C1 segment of cervical spinal cord (tissue), 14 donors: ENCODE measurements around the gene CLHC1.

ENCODE experiments used
- DNase-seq, 14 donors: peaks; one replicate each; lab custom pipeline; 2025; lab: John Stamatoyannopoulos, UW

CLHC1 gene

GRCh38 chr2:55169915-55170314 is 62.2 kb downstream of the CLHC1 start:
- no peak for DNase-seq

DNA sequence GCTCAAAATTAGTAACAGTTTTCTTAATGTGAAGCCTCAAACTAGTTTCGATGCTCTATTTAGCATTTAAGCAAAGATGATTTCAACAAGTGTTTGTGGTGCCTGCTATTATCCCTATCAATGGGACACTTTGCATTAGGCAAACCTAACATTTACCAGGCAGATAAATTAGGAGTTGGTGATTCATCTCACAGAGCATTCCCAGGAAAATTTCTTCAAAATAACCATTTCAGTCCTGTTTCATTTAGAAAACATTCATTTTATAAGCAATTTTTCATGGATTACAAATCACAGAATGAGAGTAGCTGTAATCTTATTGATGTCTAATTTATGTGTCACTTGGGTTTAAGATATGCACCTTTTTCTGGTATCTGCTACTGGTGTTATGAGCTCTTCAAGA is 62.7 kb downstream of the CLHC1 start:
- DNase-seq = no peak

- peak in 11 of 14 donors; percentile 23 to 79 (median 57) for DNase-seq
Measured at GRCh38 chr2:55168221-55169154, 63.6 kb downstream of the CLHC1 start.

- peak in 1 of 14 donors; percentile 33 for DNase-seq
Measured at GRCh38 chr2:55165626-55166025, 66.5 kb downstream of the CLHC1 start.

- peak in 1 of 14 donors; percentile 22 for DNase-seq
Measured at GRCh38 chr2:55164534-55165480, 67.3 kb downstream of the CLHC1 start.

- DNase-seq = no peak
Measured at GRCh38 chr2:55163941-55164390, 68.1 kb downstream of the CLHC1 start.

GRCh38 chr2:55163274-55163721 is 68.8 kb downstream of the CLHC1 start:
- peak in 2 of 14 donors; percentile 21 to 57 for DNase-seq

DNA sequence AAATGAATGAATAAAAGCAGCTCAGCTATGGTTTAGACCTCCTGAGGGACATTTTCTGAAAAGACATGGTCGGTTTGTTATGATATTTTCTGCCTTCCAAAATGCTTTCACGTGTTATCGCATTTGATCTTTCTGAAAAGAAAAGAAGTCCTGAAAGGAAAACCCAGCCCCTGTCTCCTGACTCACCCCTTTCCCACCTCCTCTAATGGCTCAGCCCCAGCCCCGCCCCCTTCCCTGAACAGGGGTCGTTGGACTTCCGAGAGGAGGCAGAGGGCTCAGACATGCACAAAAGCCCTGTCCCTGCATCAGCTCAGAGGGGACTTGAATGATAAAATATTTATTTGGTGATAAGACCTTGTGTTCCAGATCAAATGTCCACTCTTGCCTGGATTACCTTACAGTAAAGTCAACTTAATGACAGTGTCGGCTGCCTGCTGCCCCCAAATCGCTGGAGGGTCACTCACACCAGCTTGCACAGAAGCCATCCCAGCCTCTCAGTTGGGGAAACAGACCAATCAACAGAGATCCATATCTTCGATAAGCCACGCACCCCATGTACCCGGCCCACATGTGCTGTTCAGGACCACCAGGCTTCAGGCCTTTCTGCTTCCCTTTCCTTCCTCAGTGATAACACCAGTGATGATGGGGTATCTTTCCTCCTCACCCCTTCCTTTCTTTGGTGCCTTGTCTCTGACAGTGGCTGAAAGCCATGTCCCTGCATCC is 69.6 kb downstream of the CLHC1 start:
- peak in 1 of 14 donors; percentile 15 for DNase-seq

DNA sequence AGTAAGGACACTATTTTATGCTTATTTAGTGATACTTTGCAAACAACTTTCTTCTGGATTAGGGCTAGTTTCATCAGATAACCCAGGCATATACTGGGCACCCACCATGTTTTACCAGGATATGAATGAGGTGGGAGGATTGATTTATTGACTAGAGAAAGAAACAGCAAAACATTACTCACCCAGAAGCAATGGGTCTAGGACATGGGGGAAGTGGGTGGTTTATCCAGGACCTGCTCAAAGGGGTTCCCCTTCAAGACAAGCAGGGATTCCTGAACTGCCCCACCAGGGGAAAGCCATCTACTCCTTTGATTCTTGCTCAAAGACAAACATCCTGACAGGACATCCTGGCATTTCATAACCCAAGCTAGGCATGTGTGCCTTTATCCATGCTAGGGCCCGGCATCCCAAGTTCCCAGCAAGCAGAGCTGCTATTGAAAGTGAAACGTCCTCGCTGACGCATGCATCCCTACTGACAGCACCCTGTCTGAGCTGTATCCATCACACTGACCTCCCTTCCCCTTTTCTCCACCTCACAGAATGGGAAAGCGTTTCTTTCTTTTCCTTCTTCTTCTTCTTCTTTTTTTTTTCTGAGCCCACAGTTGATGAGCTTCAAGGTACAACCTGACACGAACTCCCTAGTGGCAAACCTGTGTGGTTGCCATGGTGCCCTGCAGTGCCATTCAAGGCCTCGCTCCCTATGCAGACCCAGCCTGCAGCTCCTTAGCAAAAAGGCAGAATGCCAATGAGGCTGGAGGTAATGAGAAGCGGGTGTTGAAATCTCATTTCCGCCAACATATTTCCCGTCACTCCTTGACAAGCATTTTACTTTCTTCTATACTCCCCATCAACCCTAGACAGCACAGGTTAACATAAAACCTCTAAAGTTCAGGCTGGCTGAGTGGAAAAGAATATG is 70.5 kb downstream of the CLHC1 start:
- peak in 1 of 14 donors; percentile 65 for DNase-seq

- DNase-seq = no peak
Measured at GRCh38 chr2:55160422-55160821, 71.7 kb downstream of the CLHC1 start.

DNA sequence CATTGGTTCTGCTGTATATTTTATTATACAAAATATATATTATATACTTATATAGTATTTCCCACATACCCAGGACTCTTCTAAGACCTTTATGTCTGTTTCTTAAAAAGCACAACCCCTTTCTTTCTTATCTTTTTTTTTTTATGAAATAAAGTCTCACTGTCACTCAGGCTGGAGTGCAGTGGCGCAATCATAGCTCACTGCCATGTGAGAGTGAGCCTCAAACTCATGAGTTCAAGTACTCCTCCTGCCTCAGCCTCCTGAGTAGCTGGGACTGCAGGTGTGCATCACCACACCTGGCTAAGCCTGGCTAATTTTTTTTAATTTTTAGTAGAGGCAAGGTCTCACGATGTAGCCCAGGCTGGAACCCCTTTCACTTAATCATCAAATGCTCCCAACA is 72.3 kb downstream of the CLHC1 start:
- DNase-seq = no peak

DNA sequence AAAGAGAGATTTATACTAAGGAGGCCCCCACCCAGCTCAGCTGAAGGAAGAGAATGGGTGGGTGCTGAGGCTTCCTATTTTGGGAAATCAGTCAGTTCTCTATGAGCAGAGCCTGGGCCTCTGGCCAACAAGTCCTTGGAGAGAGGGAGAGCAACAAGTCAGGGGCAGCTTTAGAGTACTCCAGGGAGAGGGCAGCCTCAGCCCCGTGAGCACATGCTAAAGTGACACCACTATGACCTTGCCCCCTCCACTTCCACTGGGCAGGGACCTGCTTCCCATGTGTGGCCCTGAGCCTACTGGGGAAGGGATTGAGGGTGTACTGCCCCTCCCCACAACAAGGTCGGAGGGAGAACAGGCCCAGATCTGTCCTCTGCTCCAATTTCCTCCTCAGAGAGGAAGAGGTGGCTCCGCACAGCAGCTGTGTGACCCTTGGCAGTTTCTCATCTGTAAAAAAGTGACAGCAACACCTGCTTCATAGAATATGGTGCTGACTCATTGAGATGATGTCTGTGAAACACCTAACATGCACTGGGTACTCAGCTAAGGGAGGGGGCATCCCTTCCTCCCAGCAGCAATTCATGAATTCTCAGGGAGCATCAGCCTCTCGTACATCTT is 72.9 kb downstream of the CLHC1 start:
- peak in 1 of 14 donors; percentile 36 for DNase-seq

- no peak for DNase-seq
Measured at GRCh38 chr2:55158111-55158814, 73.8 kb downstream of the CLHC1 start.

DNA sequence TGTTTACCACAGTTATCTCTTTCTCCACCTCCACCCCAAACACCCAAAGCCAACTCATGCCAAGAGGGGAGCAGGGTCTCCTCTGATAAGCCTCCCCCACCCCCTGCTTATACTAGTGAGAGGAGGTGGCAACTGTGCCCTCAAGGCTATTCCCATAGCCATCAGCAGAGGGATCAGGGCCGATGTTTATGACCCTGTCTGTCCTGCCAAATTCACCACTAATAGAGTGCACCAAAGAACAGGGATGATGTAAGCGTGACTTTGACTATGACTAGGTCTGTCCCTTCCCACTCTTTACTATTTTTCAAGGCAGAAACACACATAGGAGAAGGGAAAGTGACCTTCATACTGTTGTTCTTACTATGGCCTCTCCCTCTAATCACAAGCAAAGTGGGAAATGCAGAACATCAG is 74.6 kb downstream of the CLHC1 start:
- no peak for DNase-seq

DNA sequence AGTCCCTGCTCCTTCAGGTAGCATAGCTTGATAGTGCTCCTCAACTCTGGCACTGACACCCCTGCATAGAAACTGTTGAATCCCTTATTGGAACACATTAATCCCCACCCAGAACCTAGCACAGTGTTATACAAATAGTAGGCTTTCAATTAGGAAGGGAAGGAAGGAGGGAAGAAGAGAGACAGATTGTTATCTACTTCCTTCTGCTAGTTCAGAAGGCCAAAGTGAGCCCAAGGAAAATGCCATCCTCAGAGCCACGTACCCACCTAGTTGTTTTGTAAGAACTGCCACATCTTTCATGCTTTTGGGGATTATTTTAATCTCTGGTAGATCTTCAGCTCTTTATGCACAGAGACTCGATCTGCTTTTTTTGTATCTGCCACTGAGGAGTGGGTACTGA is 75.1 kb downstream of the CLHC1 start:
- DNase-seq = no peak

GRCh38 chr2:55156326-55156725 is 75.8 kb downstream of the CLHC1 start:
- DNase-seq = peak in 2 of 14 donors; percentile 43 to 59

- no peak for DNase-seq
Measured at GRCh38 chr2:55155764-55156281, 76.3 kb downstream of the CLHC1 start.

DNA sequence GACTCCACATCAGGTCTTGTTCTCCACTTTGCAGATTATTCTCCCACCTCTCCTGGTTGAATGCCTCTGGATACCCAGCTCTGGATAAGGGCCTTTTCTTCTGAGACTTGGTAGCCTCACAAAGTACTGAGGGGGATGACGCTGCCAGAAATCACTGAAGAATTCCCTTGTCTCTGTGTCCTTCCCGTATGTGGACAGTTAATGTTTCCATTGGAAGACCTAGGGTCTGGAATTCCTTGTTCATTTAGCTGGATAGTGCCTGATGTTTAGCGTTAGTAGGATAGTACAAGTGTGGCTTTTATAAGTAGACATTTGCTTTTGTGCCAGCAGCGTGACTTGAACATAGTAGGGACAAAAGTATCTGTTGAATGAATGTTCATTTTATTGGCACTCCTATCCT is 76.9 kb downstream of the CLHC1 start:
- no peak for DNase-seq

- DNase-seq = no peak
Measured at GRCh38 chr2:55154525-55155030, 77.5 kb downstream of the CLHC1 start.
